CD4-positive, alpha-beta T cell treated with Interleukin-12 subunit alpha and Interleukin-12 subunit beta, for 1 hour (primary cell): Measurements from ENCODE around the gene ZBTB17.
"Not testable (repeated sequence)": the region's sequence is repeated elsewhere in the genome, so short reads cannot be mapped to it uniquely, and the experiment has no call there.

Source experiments
- DNase-seq: peaks from one replicate; pipeline ENCODE4 v3.0.0-alpha.2; 2020

ZBTB17 gene

DNA sequence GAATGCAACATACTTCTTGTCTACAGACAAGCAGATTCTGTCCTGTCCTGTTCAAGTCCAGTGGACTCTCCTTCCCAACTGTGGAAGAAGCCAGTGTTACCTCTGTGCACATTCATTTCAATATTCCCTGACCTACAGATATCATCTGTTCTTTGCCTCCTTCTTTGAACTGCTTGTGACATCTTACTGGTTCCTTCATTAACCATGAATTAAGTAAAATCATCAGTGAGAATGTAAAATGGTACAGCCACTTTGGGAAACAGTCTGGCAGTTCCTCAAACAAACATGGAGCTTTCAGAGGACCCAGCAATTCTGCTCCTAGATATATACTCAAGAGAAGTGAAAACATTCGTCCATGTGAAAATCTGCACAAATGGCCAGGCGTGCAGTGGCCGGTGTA, 34.9 kb upstream of the ZBTB17 start:
- DNase-seq, result no peak

DNA sequence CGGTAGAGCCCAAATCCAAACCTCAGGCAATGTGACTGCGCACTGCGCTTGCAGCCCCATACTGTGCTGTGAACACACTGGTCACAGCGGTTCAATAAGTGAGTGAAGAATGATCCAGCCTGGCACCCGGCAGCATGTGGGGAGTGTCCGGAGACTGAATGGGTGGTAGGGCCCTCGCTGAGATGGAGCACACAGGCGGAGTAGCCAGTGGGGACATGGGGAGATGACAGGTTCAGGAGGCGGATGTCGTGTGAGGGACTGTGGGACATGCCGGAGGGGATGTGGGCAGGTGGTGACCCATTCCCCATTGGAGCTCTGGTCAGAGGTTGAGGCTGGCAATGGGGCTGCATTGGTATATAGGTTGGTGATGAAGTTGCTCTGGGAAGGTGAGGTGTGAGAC, 33.8 kb upstream of the ZBTB17 start:
- no peak for DNase-seq

GRCh38 chr1:16009030-16009460, 33.1 kb upstream of the ZBTB17 start:
- DNase-seq, result peak; percentile 71

DNA sequence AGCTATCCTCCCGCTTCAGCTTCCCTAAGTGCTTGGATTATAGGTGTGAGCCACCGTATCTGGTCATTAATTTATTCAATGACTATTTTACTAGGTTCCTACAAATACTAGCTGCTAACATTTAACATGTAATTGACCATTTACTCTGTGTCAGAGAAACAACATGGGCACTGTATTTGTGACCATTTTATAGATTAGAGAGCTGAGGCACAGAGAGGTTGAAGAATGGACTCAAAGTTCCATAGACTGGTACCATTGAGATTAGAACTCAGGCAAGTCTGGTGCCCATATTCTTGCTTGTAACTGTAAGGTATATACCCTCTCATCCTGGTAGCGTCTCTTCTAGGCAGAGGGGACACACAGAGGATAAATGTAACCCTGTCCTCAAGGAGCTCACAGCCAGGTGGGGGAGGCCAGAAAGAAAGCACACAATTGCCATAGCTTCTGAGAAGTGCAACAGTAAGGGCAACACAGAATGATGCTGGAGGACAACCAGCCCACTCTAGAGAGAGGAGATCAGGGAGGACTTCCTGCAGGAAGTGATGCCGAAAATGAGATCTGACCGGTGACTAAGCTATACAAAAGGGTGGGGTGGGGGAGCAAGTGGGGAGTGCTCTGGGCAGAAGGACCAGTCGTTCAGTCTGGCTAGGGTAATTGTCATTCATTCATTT, 31.9 kb upstream of the ZBTB17 start:
- DNase-seq, result no peak

DNA sequence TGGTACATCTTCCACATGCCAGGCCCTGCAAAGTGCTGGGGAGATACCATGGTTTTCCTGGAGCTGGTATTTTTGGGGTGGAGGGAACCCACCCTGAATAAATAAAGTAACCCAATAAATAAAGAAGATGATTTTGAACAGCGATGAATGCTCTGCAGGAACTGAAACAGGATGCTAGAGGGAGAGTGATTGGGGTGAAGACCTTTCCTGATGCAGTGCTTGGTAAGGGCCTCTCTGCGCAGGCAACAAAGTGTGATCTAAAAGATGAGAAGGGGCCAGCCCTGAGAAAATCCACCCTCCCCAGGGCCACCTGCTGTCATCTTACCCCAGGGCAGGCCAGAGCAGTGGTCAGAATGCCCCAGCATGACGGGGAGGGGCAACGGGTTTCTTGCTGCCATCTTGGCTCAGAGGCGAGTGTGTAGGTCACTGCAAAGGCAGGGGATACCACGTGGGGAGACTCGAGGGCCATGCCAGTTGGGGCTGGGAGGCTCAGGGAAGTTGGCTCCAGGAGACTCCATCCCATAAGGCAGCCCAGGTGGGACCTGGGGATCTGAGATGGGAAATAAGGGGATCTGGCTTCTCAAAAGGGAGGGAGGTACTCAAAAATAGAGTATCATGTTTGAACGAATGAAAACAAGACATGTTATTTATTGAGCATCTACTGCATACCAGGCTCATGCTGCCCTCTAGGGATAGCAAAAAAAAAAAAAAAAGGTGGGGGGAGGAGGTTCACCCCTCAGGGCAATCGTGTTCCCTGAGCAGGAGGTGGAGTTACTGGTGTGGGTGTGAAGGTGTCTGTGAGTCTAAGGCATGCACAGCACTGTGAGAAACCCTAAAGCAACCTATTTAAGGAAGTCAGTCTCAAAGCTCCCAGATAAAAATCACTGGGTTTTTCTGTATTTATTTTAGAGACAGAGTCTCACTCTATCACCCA, 30.9 kb upstream of the ZBTB17 start:
- no peak for DNase-seq

- no peak for DNase-seq
These were observed 30.1 kb upstream of the ZBTB17 start for GRCh38 chr1:16006010-16006409.

- no peak for DNase-seq
These were observed 29.7 kb upstream of the ZBTB17 start for GRCh38 chr1:16005597-16005996.

DNA sequence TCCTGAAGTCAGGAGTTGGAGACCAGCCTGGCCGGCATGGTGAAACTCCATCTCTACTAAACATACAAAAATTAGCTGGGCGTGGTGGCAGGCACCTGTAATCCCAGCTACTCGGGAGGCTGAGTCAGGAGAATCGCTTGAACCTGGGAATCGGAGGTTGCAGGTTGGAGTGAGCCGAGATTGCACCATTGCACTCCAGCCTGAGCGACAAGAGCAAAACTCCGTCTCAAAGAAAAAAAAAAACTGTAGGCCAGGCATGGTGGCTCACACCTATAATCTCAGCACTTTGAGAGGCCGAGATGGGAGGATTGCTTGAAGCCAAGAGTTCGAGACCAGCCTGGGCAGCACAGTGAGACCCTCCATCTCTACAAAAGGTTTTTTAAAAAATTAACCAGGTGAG, 25.4 kb upstream of the ZBTB17 start:
- not testable (repeated sequence) for DNase-seq

GRCh38 chr1:15998929-15999328, 23.0 kb upstream of the ZBTB17 start:
- no peak for DNase-seq

DNA sequence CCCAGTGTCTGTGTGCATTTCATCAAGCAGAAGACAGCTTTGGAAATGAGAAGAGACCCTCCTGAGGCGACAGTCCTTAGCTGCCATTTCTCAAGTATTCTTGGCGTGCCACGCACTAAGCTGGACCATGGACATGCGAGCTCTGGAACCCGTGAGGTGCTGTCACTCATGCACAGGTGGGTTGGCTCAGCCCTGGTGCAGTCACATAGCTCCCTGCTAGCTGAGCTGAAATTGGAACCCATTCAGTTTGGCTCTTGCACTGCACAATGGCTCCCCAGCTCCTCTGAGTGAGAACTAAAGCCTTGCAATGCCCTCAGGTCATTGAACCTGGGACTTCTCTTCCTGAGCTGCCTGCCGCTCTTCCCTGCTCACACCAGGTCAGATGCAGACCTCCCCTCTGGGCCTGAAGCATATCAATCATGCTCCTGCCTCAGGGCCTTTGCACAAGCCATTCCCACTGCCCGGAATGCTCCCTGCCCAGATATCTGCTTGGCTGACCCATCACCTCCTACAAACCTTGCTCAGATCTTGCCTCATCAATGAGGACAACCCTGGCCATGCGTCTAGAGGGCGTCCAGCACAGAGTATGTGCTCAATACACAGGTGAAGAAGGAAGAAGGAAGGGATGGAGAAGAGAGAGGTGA, 21.9 kb upstream of the ZBTB17 start:
- DNase-seq, result no peak

DNA sequence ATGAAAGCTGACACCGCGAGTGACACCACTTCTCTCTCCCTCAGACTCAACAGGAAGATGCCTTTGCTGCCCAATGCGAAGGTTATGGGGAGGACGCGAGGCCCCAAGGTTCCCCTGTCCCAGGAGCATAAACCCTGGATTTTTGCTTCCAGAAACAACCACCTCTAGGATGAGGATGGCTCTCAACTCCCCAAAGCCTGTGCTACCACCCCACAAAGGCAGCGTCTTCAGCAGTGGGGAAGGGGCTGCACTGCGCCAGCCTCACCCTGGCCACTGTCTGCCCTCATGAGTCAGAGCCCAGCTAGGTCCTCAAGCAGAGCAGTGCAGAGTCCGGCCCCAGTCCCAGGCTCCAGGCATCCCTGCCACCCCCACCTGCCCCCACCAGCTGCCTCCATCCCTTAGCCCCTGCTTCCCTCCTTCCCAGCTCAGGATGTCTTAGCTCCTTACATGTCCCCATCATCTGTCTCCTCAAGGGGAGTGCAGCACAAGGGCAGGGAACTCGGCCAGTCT, 21.2 kb upstream of the ZBTB17 start:
- DNase-seq, result no peak

- peak; percentile 44 for DNase-seq
These were observed 18.9 kb upstream of the ZBTB17 start for GRCh38 chr1:15994590-15995351.

DNA sequence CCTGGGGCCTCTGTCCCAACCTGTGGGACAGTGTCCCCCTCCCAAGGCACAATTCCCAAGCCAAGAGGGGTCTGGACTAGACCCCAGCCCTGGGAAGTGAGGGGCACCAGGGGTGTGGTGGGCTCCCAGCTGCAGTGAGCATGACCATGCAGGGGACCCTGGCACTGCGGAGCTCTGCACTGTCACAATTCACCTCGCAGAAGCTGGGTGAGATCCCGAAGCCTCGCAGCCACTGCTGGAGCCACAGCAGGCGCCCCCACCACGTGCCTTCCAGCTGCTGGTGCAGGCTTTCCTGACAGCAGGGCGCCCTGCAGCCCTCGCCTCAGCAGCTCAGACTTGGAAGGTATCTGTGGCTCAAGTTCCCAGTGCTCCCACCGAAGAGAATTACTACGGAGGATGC, 18.2 kb upstream of the ZBTB17 start:
- DNase-seq, result no peak

GRCh38 chr1:15993666-15994065, 17.8 kb upstream of the ZBTB17 start:
- no peak for DNase-seq

DNA sequence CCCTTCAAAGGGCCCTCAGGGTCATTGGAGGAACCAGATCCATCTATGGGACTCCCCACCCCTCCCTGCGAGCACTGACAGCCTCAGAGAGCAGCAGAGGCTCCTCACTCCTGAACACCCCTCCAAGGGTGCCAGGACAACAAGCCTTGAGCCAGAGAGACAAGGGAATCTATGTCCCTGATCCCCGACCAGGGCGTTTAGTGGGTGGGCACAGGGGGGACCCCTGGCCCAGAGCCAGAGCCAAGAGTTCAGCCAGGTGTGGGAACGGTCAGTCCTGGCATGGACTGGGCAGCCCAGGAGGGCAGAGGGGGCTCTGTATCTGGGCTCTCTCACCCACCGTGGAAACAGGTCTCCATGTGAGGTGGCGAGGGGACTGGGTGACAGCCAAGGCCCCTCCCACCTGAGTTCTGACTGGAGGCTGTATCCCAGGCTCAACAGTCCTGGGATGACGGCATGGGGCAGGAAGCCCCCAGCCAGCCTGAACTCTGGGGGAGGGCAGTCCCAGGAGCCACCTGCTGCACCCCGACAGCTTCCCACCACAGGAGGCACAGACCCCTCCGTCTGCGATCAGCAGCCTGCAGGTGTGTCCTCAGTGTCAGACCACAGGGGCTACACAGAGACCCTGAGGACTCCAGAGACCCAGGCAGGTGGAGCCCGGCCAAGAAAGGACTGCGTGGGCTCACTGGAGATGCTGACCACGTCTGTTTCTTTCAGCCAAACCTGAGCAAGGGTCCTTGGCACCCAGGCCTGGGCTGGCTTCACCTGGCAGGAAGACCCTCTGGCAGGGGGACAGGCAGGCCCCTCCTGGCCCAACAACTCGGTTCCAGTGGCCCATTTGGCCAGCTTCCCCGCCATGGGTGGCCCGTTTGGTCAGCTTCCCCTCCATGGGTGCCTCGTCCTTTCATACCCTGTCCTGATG, 16.9 kb upstream of the ZBTB17 start:
- no peak for DNase-seq

GRCh38 chr1:15992187-15992553, 16.3 kb upstream of the ZBTB17 start:
- no peak for DNase-seq

GRCh38 chr1:15991427-15992186, 15.7 kb upstream of the ZBTB17 start:
- no peak for DNase-seq

DNA sequence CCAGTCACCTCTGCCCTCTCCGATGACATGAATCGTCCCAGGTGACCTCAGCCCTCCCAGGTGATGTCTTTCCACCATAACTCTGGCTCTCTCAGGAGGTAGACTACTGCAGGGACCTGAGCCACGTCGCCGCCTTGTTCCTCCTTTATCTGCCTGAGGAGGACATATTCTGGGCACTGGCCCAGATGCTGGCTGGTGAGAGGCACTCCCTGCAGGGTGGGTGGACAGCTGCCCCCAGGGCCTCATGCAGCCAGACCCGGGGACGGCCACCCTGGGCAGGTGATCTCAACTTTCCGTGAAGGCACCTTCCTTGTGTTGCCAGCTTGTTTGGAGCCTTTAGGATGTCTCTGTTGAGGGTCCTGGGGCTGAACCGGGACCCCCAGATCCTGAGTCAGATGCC, 13.9 kb upstream of the ZBTB17 start:
- DNase-seq, result no peak

GRCh38 chr1:15988856-15989736, 13.2 kb upstream of the ZBTB17 start:
- no peak for DNase-seq
